Gastrocnemius medialis (tissue), 4 donors: Measurements from ENCODE around the gene NEBL.

Experiments
- CTCF ChIP-seq, 5 experiments: fragments of 450-650 bp in 3 of 5; fragments of 200-600 bp in 2 of 5; sonication (generic) in 2 of 5; IDR thresholded peaks in 4 of 5; conservative IDR thresholded peaks in 1 of 5; 1 replicate in 4 of 5; 2 replicates in 1 of 5; pipeline ENCODE4 v1.5.1; 2016 to 2019; ENCODE audit warnings: antibody characterized with exemption in 5 of 5, mild to moderate bottlenecking in 3 of 5, moderate library complexity in 3 of 5
- POLR2A ChIP-seq, 2 donors: fragments of 450-650 bp; IDR thresholded peaks; one replicate each; pipeline ENCODE4 v1.6.1; 2017; ENCODE audit warnings: antibody characterized with exemption in 2 of 2, mild to moderate bottlenecking in 2 of 2, moderate library complexity in 2 of 2

GRCh38 chr10:20908391-20908790 lies 11.3 kb upstream of the NEBL start:
- TF ChIP-seq CTCF (IDR thresholded peaks at IDR 0.05 in 4 of 5, conservative IDR thresholded peaks at IDR 0.05 in 1 of 5): no peak
- TF ChIP-seq POLR2A (IDR thresholded peaks at IDR 0.05): no peak
